Stomach (tissue), 9 donors: ENCODE measurements around the gene BST1. TPM values are rescaled to one million over a fixed set of nuclear protein-coding genes. Genes with fewer than 3 reads are reported as not detected.
A peak's percentile ranks its signal among the peaks of the same experiment; 100 is the strongest.

Experiments
- DNase-seq, 2 donors: peaks; one replicate each; pipeline versions ENCODE4 v3.0.0 to v3.0.0-alpha.2; 2013 to 2019
- H3K27ac ChIP-seq, 5 donors: fragments of 200-600 bp in 4 of 5; sonication (generic) in 4 of 5; one replicate each; pipeline ENCODE4 v1.5.1; 2013 to 2019; ENCODE audit warnings: mild to moderate bottlenecking in 1 of 5, moderate library complexity in 1 of 5
- H3K27me3 ChIP-seq, 3 donors: fragments of 200-600 bp; sonication (generic); one replicate each; pipeline ENCODE4 v1.5.1; 2017 to 2019; ENCODE audit warnings: mixed run types in 1 of 3
- H3K36me3 ChIP-seq, 4 donors: fragments of 200-600 bp; sonication (generic); 1 replicate in 3 of 4; 2 replicates in 1 of 4; pipeline ENCODE4 v1.5.1; 2016 to 2019
- H3K4me1 ChIP-seq, 4 donors: fragments of 200-600 bp; sonication (generic); one replicate each; pipeline ENCODE4 v1.5.1; 2016 to 2019
- H3K4me3 ChIP-seq, 4 donors: fragments of 200-600 bp; sonication (generic) in 3 of 4; one replicate each; pipeline ENCODE4 v1.5.1; 2016 to 2019; ENCODE audit warnings: mild to moderate bottlenecking in 1 of 4
- H3K9me3 ChIP-seq, 4 donors: fragments of 200-600 bp; sonication (generic); one replicate each; pipeline ENCODE4 v1.5.1; 2016 to 2019
- CTCF ChIP-seq, 7 experiments: fragments of 450-650 bp in 4 of 7; fragments of 200-600 bp in 3 of 7; sonication (generic) in 3 of 7; IDR thresholded peaks; one replicate each; pipeline ENCODE4 v1.5.1; 2016 to 2019; ENCODE audit warnings: antibody characterized with exemption in 7 of 7, control low read depth in 2 of 7, mild to moderate bottlenecking in 1 of 7
- EP300 ChIP-seq: sonication (generic); formaldehyde crosslinking; IDR thresholded peaks from one replicate; pipeline ENCODE4 v1.6.1; 2017; ENCODE audit warnings: antibody characterized with exemption
- POLR2A ChIP-seq, 4 donors: fragments of 450-650 bp; IDR thresholded peaks; one replicate each; pipeline ENCODE4 v1.6.1; 2016; ENCODE audit warnings: antibody characterized with exemption in 4 of 4, control low read depth in 2 of 4, mild to moderate bottlenecking in 1 of 4, moderate library complexity in 1 of 4
- POLR2AphosphoS5 ChIP-seq, 3 donors: sonication (generic); formaldehyde crosslinking; IDR thresholded peaks; one replicate each; pipeline ENCODE4 v1.6.1; 2016; ENCODE audit warnings: antibody characterized with exemption in 3 of 3
- WGBS, 5 donors: extraction: QIAGEN DNeasy Blood & Tissue Kit in 3 of 5; methylation state at CpG; one replicate each; pipeline versions ENCODE4 v1.1.5 to v1.1.7; 2013 to 2018; 5-methylcytosine and 5-hydroxymethylcytosine counted together
- intact Hi-C: fragments of 100-400 bp; cut with DNase I; formaldehyde crosslinking; loops from one replicate; pipeline ENCODE4 v1.15.1; 2023; ENCODE audit warnings: low total_unique reads
- polyA plus RNA-seq, 3 donors: library from polyadenylated mRNA; stranded (reverse); fragments of 200-250 nt; gene quantifications; one replicate each; pipeline ENCODE4 v1.2.3, GENCODE V29; 2013
- total RNA-seq, 5 donors: library from RNA; depleted of rRNA; stranded (reverse); fragments of >200 nt; gene quantifications; one replicate each; pipeline versions ENCODE4 v1.1.0 to v1.2.3, GENCODE V29; 2014 to 2016
- donor health status: healthy with polysubstance abuse.
- donor health status: Bipolar disorder and iron deficiency.
- donor health status: healthy.

Gene BST1
- total and polyA plus RNA-seq, 8 donors, result 2.1 to 8.4 (median 2.8) TPM; not detected in 3

DNA sequence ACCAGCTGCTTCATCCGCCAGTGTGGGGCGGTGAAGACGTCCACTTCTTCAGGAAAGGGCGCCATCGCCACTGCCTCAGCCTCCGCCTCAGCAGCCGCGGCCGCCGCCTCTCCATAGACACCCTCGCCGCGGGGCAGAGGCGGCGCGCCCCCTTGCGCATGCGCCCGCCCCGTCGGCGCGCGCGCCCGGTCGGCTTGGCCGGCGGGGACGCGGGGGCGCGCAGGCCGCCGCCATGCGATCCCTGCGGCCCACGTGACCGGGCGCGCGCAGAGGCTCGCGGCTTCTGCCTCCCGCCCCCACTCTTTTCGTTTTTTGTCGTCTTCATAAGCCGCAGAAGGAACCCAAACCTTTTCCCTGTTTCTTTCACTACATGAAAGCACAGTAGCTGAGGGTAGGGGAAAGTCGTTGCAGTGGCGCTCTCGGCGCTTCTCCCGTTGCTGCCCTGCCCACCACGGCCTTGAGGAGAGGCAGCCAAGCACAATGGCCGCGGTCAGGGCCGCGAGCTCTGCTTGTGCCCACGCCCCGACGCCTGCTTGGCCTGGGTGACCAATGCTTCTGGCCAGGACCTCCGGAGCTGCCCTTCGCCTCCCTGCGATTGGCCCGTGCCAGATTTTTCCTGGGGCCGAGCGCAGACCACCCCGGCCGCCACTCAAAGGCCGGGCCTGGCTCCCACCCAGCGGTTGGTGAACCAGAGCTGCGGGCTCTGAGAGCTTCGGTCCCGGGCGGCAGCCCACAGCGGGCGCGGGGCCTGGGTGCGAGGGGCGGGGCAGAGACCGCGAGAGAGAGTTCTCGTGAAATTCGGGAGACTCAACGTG lies 47.4 kb upstream of the BST1 start, which contains the start of gene FBXL5:
TSS of gene FBXL5 (minus strand) at position 135 of the 815 bp plus-strand sequence. CDS start at position 65, 70 bp downstream.
- no peaks in the 10 kb centered on the region for H3K9me3 ChIP-seq
- H3K27me3 ChIP-seq, result no peaks in the 10 kb centered on the region
- no peak for TF ChIP-seq EP300
- TF ChIP-seq POLR2AphosphoS5 (IDR thresholded peaks at IDR 0.05), result peak in 2 of 3 donors; percentile 83 to 90
- TF ChIP-seq POLR2A (IDR thresholded peaks at IDR 0.05), result peak in 1 of 4 donors; percentile 47
- TF ChIP-seq CTCF (IDR thresholded peaks at IDR 0.05), result no peak
- H3K4me3 ChIP-seq, result peak within 1 kb of the TSS; percentile 65 to 84 (median 76)
- peak; percentile 84 to 96 for DNase-seq
- 2 to 9% (median 4%) methylated on average over 61 to 85 of the region's 85 CpGs for WGBS, 5 donors
- peak within 1 kb of the TSS; percentile 94 to 100 (median 98) for H3K27ac ChIP-seq
- peaks cover 33 to 61% (median 37%) of the 10 kb centered on the region in 4 donors for H3K4me1 ChIP-seq
- intact Hi-C loops, result no loop called here
- no peaks in the 10 kb centered on the region for H3K36me3 ChIP-seq

- peak overlapping the region; percentile 65 to 84 (median 76) for H3K4me3 ChIP-seq
- H3K36me3 ChIP-seq, result no peaks in the 10 kb centered on the region
- WGBS, 5 donors, result 59 to 70% (median 66%) methylated on average over 12 of the region's 12 CpGs
- intact Hi-C loops, result no loop called here
- no peaks in the 10 kb centered on the region for H3K9me3 ChIP-seq
- no peak for DNase-seq
- no peaks in the 10 kb centered on the region for H3K27me3 ChIP-seq
- H3K27ac ChIP-seq, result peak overlapping the region; percentile 94 to 100 (median 98)
- peaks cover 28 to 55% (median 31%) of the 10 kb centered on the region in 4 donors for H3K4me1 ChIP-seq
- TF ChIP-seq CTCF (IDR thresholded peaks at IDR 0.05), result no peak
- no peak for TF ChIP-seq POLR2AphosphoS5 (IDR thresholded peaks at IDR 0.05)
- TF ChIP-seq EP300, result no peak
- TF ChIP-seq POLR2A (IDR thresholded peaks at IDR 0.05), result no peak
Measured at GRCh38 chr4:15656038-15656470, 46.8 kb upstream of the BST1 start.

DNA sequence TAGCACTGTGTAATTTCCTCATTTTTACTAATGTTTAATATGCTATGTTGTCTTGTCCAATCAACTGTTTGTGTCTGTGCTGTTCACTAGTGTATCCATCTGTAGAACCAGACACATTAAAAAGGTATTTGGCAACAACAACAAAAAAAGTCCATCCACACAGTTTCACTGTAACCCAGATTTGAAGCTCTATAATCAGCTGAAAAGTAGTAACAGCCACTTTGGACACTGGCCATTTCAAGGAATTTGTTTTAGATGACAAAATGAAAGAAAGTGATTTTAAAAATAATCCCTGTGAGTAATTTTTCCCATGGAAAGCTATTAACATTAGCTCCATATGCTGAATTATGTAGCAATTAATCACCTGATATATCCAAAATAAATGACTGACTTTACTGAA lies 45.5 kb upstream of the BST1 start:
- Histone ChIP-seq H3K4me3 (no peak overlapping the region), H3K27me3 (no peaks in the 10 kb centered on the region), H3K4me1 (peaks cover 15 to 42% (median 21%) of the 10 kb centered on the region in 4 donors), H3K36me3 (no peaks in the 10 kb centered on the region), H3K9me3 (no peaks in the 10 kb centered on the region), H3K27ac (peak overlapping the region in 2 of 5 donors; percentile 18 to 24)
- DNase-seq, result peak in 1 of 2 donors; percentile 30
- intact Hi-C loops, result no loop called here
- no peak for TF ChIP-seq POLR2AphosphoS5 (IDR thresholded peaks at IDR 0.05)
- TF ChIP-seq POLR2A (IDR thresholded peaks at IDR 0.05), result no peak
- no peak for TF ChIP-seq CTCF (IDR thresholded peaks at IDR 0.05)
- no peak for TF ChIP-seq EP300

DNA sequence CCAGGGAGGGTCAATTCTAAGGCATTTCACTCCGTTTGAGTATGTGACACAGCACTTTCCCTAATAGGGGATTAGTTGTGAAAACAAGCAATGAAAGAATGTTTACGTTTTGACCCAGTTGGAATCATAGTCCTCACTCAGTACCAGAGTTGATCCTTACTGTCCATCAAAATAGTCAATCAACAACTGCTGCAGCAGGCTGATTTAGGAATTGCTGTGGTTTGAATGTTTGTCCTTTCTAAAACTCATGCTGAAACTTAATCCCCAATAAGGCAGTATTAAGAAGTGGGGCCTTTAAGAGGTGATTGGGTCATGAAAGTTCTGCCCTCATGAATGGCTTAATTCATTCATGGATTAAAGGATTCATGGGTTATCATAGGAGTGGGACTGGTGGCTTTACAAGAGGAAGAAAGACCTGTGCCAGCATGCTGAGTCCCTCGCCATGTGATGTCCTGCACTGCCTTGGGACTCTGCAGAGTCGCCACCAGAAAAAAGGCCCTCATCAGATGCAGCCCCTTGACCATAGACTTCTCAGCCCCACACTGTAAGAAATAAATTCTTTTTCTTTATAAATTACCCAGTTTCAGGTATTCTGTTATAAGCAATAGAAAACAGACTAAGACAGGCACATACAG lies 44.6 kb upstream of the BST1 start:
- H3K9me3 ChIP-seq, result no peaks in the 10 kb centered on the region
- TF ChIP-seq POLR2A (IDR thresholded peaks at IDR 0.05), result no peak
- no peak for DNase-seq
- H3K4me3 ChIP-seq, result peak overlapping the region in 1 of 4 donors; percentile 13
- no peaks in the 10 kb centered on the region for H3K27me3 ChIP-seq
- peaks cover 7 to 33% (median 13%) of the 10 kb centered on the region in 4 donors for H3K4me1 ChIP-seq
- peak overlapping the region in 2 of 5 donors; percentile 24 to 45 for H3K27ac ChIP-seq
- intact Hi-C loops, result no loop called here
- H3K36me3 ChIP-seq, result no peaks in the 10 kb centered on the region
- WGBS, 5 donors, result 78 to 89% (median 85%) methylated on average over 4 of the region's 4 CpGs
